ENCODE data around the gene TRPV5. TPM values are rescaled to one million over a fixed set of nuclear protein-coding genes. Genes with fewer than 3 reads are reported as not detected.

Gene TRPV5
- total RNA-seq, 1 donor, result not detected

- Histone ChIP-seq H4K20me1 (ENCODE audit: insufficient read depth, low read length) (no peaks in the 10 kb centered on the region), H3K27me3 (ENCODE audit: insufficient read depth, low read length) (no peaks in the 10 kb centered on the region), H3K36me3 (ENCODE audit: insufficient read depth, low read length) (no peaks in the 10 kb centered on the region), H3K4me3 (ENCODE audit: insufficient read depth, low read length) (no peak overlapping the region), H3K9me3 (ENCODE audit: low read depth, low read length) (no peaks in the 10 kb centered on the region), H2AFZ (ENCODE audit: low read length) (no peak overlapping the region), H3K27ac (ENCODE audit: low read depth, low read length) (no peak overlapping the region), H3K4me1 (ENCODE audit: insufficient read depth, low read length) (no peaks in the 10 kb centered on the region), H3K79me2 (ENCODE audit: insufficient read depth, low read length) (no peaks in the 10 kb centered on the region), H3K4me2 (ENCODE audit: insufficient read depth, low read length) (no peak overlapping the region)
- TF ChIP-seq CTCF (IDR thresholded peaks at IDR 0.05; ENCODE audit: extremely low read depth, low read depth, low read length), result no peak
- no peak for DNase-seq (ENCODE audit: insufficient read length, low spot score, missing footprints)
Measured at GRCh38 chr7:142957723-142958122, 24.2 kb upstream of the TRPV5 start.

GRCh38 chr7:142956951-142957623 lies 23.5 kb upstream of the TRPV5 start:
- no peak overlapping the region for H3K4me3 ChIP-seq (ENCODE audit: insufficient read depth, low read length)
- H2AFZ ChIP-seq (ENCODE audit: low read length), result no peak overlapping the region
- H3K4me1 ChIP-seq (ENCODE audit: insufficient read depth, low read length), result no peaks in the 10 kb centered on the region
- no peaks in the 10 kb centered on the region for H3K9me3 ChIP-seq (ENCODE audit: low read depth, low read length)
- DNase-seq (ENCODE audit: insufficient read length, low spot score, missing footprints), result no peak
- no peaks in the 10 kb centered on the region for H4K20me1 ChIP-seq (ENCODE audit: insufficient read depth, low read length)
- no peaks in the 10 kb centered on the region for H3K79me2 ChIP-seq (ENCODE audit: insufficient read depth, low read length)
- no peak overlapping the region for H3K4me2 ChIP-seq (ENCODE audit: insufficient read depth, low read length)
- no peaks in the 10 kb centered on the region for H3K27me3 ChIP-seq (ENCODE audit: insufficient read depth, low read length)
- H3K27ac ChIP-seq (ENCODE audit: low read depth, low read length), result no peak overlapping the region
- H3K36me3 ChIP-seq (ENCODE audit: insufficient read depth, low read length), result no peaks in the 10 kb centered on the region
- no peak for TF ChIP-seq CTCF (IDR thresholded peaks at IDR 0.05; ENCODE audit: extremely low read depth, low read depth, low read length)

GRCh38 chr7:142954680-142955268 lies 21.2 kb upstream of the TRPV5 start:
- Histone ChIP-seq H3K4me3 (ENCODE audit: insufficient read depth, low read length) (no peak overlapping the region), H3K4me1 (ENCODE audit: insufficient read depth, low read length) (no peaks in the 10 kb centered on the region), H2AFZ (ENCODE audit: low read length) (no peak overlapping the region), H3K36me3 (ENCODE audit: insufficient read depth, low read length) (no peaks in the 10 kb centered on the region), H3K27me3 (ENCODE audit: insufficient read depth, low read length) (no peaks in the 10 kb centered on the region), H3K9me3 (ENCODE audit: low read depth, low read length) (no peaks in the 10 kb centered on the region), H4K20me1 (ENCODE audit: insufficient read depth, low read length) (no peaks in the 10 kb centered on the region), H3K4me2 (ENCODE audit: insufficient read depth, low read length) (no peak overlapping the region), H3K27ac (ENCODE audit: low read depth, low read length) (no peak overlapping the region), H3K79me2 (ENCODE audit: insufficient read depth, low read length) (no peaks in the 10 kb centered on the region)
- DNase-seq (ENCODE audit: insufficient read length, low spot score, missing footprints), result no peak
- TF ChIP-seq CTCF (IDR thresholded peaks at IDR 0.05; ENCODE audit: extremely low read depth, low read depth, low read length), result no peak

GRCh38 chr7:142950235-142950634 lies 16.7 kb upstream of the TRPV5 start:
- Histone ChIP-seq H2AFZ (ENCODE audit: low read length) (no peak overlapping the region), H3K4me1 (ENCODE audit: insufficient read depth, low read length) (no peaks in the 10 kb centered on the region), H3K9me3 (ENCODE audit: low read depth, low read length) (no peaks in the 10 kb centered on the region), H3K4me3 (ENCODE audit: insufficient read depth, low read length) (no peak overlapping the region), H3K27ac (ENCODE audit: low read depth, low read length) (no peak overlapping the region), H3K4me2 (ENCODE audit: insufficient read depth, low read length) (no peak overlapping the region), H4K20me1 (ENCODE audit: insufficient read depth, low read length) (no peaks in the 10 kb centered on the region), H3K79me2 (ENCODE audit: insufficient read depth, low read length) (no peaks in the 10 kb centered on the region), H3K36me3 (ENCODE audit: insufficient read depth, low read length) (no peaks in the 10 kb centered on the region), H3K27me3 (ENCODE audit: insufficient read depth, low read length) (no peaks in the 10 kb centered on the region)
- TF ChIP-seq CTCF (IDR thresholded peaks at IDR 0.05; ENCODE audit: extremely low read depth, low read depth, low read length), result no peak
- DNase-seq (ENCODE audit: insufficient read length, low spot score, missing footprints), result no peak

All from osteoblast (primary cell).